GM21526 (cell line): Measurements from ENCODE around the gene PTPRD.

Experiments used
- ATAC-seq: cut with Tn5 transposase; IDR thresholded peaks from one replicate; pipeline ENCODE4 v1.9.1; 2021; ENCODE audit warnings: moderate library complexity; ENCODE audit not compliant: unreplicated experiment, low FRiP score

PTPRD gene

DNA sequence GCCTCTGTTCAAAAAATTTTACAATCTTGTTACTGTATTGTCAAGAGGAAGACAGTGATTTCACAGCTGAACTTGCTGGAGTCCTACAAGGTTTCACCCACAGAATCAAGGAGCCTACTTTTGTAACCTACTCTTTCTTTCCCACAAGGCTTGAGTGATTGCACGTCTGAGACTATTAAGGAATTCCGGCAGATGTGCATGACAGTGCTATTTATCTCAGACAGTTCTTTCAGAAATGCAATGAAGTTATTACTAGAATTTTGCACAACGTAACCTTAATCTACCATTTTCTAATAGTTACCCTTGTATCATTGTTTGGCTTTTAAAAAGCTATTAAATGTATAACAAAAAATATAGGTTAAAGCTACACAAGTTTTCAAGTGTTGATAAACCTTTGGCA, 400.1 kb downstream of the PTPRD start:
- ATAC-seq: no peak

DNA sequence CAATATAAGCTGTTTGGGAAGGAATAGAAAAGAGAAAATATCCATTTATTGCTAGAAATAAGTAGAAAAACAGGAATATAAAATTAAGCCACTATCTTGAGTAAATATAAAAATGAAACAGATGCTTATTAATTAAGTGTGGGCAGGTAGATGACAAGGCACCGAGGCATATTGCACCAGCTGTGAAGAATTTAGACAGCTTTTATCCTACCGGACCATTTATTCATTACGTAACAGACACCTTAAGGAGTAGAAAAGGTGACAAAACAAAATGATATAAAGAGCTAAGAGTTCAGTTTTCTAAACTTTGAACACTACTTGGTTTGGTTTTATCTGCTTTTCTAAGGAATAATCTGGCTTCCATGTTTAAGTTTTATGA, 404.1 kb downstream of the PTPRD start:
- no peak for ATAC-seq

DNA sequence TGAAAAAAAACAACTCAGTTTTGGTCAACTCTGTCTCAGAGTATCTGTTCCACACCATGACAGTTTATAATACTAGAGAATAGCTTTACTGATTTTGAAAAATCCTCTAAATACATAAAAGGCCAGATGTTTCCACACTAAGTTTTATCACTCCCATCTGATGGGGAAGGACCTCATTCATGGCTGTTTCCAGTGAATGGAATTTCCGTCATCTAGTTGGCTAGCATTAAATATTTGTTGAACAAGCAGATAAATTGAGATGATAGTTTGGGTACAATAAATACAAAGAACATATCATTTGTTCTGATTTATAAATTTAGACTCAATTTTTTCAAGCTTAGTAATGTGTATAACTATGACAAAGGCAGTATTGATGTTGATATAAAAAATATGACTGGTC, 408.5 kb downstream of the PTPRD start:
- no peak for ATAC-seq

DNA sequence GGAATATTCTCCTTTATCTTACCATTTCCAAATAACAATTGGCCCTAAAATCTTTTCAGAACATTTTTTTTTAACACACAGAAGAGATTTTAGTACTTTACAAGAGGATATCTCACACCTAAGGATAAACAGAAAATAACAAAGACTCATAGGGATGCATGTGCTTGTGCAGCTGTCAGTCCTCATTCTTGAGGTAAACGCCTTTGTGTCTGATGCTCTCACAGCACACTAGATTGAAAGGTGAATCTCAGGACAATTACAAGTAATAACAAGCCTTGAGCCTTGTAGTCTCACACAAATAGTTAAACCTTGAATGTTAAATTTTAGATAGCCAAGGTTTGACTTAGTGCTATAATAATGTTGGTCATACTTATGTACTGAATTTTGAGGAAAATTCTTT, 439.2 kb downstream of the PTPRD start:
- ATAC-seq: no peak

DNA sequence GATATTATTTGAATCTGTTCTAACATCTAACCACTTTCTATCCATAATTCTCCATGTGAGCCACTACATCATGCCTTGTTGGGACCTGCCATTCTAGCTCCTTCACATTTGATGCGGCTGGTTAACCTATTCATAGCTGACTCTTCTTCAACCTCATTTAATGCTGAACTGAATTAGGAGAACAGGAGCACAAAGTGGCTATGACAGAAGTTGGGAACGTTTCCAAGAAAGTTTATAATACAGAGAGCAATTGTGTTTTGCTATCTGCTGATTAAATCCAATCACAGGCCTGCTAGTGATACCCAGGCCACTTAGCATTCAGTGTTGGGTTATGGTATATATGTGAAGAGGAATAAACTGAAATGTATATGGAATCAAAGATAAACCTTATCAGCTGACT, 440.3 kb downstream of the PTPRD start:
- no peak for ATAC-seq

DNA sequence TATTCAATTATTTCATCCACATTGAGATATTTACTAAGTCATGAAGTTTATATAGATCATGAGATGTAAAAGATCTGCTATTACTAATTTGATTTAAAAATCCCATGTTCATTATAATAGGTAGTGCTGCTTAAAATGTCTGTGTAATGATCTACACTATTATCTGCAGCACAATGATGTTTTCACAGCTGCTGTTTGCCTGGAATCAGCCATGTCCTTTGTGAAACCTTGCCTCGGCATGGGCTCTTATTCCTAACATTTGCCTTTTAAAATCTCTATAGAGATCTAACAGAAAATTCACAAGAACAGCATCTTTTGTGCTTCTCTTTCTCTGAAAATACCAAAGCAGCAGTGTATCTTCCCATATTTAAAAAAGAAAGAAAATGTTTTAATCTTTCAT, 444.6 kb downstream of the PTPRD start:
- ATAC-seq: no peak

DNA sequence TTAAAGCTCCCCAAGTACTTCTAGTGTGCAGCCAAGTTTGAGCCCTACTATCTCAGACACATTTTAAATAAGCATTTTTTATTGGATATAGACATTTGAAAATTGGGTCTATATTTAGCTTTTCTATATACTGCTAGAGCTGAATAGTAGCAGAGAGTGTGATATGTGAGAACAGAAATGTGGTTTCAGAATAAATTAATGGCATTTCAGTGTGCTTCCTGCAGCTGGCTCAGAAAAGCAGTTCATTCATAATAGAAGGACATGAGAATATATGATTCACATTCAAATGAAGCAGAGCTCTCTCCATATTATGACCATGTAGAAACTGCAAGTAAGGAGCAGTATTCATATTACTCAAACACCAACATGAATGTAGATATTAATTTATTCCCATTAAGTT, 464.0 kb downstream of the PTPRD start:
- ATAC-seq: no peak

DNA sequence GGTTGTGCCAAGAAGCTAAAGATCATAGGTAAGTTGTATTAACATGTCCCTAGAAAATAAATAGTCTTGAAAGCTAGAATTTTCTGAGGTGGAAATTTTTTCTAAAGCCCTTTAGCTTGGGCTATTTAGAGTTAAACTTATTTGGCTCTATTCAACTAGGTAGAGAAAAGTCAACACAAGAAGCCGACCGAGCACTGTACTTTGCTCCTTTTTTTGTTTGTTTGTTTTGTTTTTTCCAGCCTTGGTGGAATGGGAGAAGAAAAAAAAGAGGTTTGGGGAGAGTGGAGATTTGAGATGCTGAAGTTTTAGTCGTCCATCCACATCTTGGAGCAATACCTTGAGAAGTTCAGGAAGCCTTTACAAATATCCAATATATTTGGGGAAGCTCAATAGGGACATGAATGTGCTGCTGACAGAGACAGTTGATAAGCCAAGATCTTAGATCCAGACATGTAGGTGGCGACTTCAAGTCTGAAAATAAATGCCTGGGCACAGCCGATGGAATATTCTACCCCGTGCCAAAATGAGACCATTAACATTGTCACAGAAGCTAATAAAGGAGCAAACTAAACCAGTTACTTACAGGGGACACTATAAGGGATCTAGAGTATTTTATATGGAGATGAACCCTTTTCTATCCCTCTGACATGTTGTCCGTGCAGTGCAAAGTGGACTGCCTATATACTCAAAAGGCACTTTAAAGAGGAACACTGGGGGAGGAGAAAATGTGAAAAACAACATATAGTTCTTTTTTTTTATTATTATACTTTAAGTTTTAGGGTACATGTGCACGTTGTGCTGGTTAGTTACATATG, 466.1 kb downstream of the PTPRD start:
- ATAC-seq: no peak

DNA sequence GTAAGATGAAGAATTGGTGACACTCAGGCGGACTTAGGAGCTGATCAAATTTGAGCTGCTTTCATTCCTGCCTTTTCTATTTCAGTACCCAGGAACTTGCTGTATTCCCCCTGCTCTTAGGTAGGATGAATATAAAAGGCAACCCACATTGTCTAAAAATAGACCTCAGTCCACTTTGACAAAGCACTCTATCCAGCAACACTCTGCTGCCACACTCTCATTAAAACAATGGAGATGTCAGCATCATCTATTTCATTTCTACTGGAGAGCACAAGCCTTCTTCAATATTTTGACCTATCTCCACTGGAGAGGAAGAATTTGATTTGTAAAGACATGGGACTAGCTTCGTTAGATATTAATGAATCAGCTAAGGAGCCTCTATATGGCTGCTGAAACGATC, 468.4 kb downstream of the PTPRD start:
- ATAC-seq: no peak

DNA sequence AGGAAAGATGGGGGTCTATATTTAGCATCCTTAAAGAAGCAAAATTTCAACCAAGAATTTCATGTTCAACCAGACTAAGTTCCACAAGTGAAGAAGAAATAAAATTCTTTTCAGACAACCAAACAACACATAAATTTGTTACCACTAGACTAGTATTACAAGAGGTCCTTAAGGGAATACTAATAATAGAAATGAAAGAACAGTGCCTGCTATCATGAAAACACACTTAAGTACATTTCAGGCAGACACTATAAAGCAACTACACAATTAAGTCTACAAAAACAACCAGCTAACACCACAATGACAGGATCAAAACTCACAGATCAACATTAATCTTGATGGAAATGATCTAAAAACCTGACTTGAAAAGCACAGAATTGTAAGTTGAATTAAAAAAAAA, 477.2 kb downstream of the PTPRD start:
- ATAC-seq: no peak

DNA sequence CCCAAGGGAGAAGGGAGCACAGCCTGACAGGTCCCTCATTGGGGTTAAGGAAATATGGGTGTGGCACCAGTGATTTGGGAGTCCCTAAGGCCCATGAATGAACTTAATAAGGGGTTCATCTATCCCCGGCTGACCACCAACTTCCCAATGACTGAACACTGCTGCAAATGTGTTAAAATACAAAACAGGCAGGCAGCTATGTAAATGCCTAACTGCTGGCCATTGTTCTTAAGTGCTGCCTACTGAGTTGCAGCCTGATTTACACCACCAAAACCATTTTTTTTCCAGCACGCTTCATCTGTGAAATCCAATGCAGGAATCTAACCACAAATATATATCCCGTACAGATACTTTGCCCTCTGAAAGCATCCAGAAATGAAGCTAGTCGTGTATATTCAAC, 478.5 kb downstream of the PTPRD start:
- no peak for ATAC-seq

DNA sequence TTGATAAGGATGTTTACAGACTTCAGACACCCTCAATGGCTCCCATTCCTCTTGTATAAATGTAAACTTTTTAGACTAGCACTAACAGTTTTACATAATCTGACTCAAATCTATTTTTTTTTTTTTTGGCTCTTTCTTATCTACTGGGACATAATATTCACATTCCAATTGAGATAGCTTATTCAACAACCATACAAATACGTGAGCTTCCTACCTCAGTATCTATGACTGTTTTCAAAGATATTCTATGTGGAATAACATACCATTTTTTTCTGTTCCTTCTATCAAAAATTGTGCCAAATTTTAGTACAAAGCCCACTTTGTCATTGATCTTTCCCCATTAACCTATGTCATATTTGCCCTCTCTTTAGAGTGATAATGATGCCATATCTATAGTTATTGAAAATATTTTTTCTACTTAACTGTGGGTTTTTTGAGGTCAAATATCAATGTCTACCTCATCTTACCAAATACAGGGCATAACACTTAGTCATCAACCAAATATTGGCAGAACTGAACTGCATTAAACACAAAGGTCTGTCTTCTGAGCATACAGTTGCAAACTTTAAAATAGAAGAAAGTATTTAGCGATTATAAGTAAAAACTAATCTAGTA, 482.6 kb downstream of the PTPRD start:
- ATAC-seq: no peak

DNA sequence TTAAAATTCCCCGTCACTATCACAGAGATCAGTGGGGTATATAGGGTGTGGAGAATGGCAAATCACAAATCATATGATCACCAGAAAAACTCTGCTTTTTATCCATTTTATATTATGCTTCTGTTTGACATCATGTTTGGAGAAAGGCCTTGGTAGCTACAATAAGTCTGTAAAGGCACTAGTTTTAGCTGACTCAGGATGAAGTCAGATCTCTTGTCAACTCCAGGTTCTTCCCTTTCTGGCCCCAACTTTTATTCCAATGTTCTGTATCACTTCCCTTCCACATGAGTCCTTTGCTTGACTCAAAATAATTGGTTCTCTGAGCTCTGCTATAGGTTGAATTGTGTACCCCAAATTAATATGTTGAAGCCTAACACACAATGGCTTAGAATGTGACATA, 484.9 kb downstream of the PTPRD start:
- ATAC-seq: no peak

DNA sequence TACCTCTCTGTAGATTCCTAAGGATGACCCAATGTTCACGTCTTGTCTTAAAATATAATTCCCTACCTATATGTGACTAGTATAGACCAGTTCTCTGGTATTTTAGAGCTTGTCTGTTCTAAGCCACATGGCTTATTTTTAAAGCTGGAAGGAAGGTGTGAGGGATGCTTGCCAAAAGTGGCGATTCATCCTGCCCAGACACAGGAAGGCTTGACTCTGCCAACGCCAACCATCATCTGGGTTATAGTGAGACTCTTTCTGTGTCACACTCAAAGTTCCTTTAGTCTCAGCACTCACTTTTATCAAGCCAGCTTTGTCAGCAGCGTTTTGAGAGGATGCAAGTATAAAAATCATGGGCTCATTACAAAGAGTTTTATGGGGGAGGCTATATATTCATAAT, 500.0 kb downstream of the PTPRD start:
- no peak for ATAC-seq

DNA sequence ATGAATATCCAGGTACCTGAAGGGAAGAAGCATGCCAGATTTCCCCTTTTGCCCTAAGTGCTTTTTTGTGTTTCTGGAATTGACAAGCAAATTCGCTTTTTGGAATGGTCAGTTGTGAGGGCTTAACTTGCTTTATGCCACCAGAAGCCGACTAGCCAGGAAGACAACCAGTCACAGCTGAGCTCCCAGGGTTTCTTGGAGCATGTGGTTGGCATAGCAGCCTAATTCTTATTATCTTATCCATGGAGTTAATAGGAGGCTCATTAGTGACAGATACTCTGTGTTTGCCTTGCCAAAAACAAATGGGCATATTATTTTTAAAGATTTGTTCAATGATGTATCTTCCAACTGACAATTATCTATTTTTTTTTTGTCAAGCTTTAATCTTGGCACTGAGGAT, 500.7 kb downstream of the PTPRD start:
- no peak for ATAC-seq

DNA sequence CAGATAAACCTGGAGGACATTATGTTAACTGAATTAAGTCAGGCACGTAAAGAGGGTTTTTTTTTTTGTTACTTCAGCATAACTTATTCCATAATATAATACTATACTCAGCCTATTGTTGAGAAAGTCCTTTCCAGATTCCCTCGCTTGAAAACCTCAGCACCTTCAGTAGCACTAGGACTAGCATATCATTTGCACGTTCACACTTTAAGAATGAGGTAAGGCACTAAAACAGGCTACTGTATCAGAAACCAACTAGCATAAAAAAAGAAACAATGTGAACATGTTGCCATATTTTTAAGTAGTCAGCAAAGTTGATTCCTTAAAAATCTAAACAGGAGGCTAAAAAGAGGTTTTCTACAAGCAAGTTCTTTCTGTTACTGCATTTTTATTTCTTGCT, 504.0 kb downstream of the PTPRD start:
- ATAC-seq: no peak

DNA sequence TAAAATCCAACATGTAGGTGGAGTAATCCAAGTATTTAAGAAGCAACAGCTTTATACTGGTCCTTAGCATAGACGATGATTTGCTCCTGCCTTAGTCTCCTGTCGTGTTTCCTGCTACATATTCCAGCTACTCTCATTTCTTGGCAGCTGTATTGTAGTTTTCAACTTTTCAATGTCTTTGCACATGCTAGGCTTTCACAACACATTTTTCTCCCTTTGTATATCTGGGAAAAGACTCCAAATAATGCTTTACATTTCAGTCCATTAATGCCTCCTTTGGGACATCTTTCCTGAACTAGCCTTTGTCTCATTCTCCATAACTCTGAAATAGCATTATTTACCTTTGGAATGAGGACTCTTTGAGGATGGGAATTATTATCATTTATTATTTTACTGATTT, 508.0 kb downstream of the PTPRD start:
- ATAC-seq: no peak

DNA sequence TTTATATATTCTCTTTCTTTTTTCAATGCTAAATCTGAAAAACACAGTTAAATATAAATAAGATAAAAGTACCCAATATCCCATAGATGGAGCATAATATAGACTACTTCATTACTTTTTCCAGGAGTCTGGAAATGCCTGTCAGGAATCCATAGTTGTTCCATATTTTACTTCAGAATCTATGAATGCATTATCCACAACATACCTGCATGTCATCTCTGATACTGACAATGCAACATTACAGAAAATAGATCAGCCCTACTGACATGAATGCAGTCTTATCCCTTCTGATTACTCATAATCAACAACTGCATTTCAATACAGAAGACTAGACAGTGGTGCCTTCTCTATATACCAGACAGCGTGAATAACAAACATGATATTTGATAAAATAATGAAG, 517.6 kb downstream of the PTPRD start:
- ATAC-seq: no peak

DNA sequence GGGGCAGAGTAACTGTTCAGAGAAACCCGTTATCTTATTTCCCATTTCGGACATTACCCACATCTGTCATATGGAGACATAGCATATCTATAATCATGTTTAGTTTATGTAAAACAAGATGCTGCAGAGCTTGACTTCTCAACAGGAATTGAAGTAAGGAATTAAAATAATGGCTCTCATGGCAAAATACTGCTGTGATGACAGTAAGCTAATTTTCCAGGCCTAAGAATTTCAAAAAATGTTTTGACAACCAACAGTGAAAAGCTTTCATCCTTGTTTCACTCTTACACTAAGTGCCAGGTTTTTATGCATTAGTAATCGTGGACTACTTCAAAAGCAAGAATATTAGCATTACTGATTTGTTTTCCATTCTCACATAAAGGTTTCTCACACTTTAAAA, 518.2 kb downstream of the PTPRD start:
- no peak for ATAC-seq

DNA sequence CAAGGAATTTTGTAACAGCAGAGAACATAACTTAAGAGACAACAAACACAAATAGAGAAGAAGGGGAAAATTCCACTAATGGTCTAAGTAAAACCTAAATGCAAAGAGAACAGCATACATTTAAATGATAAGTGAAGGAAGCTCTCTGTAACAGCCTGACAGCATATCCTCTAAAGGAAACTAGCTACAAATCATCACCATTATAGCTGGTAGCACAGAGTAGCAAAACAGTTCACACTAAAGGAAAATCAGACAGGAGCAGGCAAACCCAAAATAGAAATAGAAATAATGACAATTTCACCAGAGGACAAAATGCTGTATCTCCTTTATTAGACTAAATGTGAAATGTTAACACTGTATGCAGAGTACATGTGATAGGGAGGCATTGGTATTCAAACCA, 532.8 kb downstream of the PTPRD start:
- no peak for ATAC-seq

DNA sequence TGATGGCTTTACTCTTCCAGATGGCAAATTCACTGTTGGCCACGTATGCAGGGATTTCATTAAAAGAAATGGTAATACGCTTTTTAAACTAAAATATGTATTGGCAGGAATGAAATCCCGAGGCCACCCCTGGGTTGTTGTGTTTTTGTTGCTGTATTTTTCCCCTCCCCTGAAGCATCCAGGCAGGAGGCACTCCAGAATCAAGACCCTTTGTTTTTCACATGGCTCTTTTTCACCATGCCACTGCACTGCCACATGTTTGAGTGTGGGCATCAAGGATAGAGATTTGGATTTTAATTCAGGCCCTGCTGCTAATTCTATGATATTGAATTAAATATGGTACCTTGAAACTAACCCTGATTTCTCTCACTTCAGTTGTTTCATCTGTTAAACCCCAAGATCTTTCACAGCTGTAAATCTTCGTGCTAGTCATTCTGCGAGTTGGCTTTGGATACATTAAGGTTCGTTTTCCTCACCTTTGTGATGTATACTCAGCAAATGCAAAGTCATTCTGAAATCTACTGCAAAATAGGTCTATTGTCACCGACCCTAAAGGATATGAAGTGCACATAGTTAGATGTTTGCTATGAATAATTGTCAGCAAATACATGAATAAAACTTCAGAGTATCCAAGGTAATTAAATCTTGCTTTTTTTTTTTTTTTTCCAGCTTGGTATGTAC, 533.4 kb downstream of the PTPRD start:
- ATAC-seq: no peak

DNA sequence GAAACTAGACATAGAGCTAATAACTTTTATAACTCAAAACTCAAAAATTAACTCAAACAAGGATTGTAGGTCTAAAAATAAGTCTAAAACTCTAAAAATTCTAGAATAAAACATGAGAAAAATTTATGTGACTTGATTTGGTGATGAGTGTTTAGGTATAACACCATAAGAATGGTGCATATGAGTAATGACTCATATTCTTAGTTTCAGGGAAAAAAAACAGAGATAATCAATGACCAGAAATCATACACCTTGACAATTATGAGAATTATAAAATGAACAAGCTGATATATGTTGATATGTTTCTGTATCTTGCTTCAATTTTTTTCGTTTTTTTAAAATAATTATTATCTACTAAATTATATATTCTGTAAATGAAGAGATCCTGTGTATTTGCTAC, 541.2 kb downstream of the PTPRD start:
- no peak for ATAC-seq
